Liver (tissue), 3 donors: ENCODE results near the gene CCR7.

Experiments
- CTCF ChIP-seq: fragments of 150-350 bp; IDR thresholded peaks from 2 replicates; pipeline ENCODE4 v1.5.1; 2017; ENCODE audit warnings: improper control_type of control experiment, low read depth, low read length; ENCODE audit not compliant: missing input control
- JUND ChIP-seq, 2 donors: IDR thresholded peaks; 2 replicates each; pipeline ENCODE4 v1.6.1; 2016; ENCODE audit warnings: antibody characterized with exemption in 2 of 2
- RAD21 ChIP-seq, 2 donors: IDR thresholded peaks; 2 replicates each; pipeline ENCODE4 v1.6.1; 2016; ENCODE audit warnings: antibody characterized with exemption in 2 of 2, mild to moderate bottlenecking in 2 of 2
- RXRA ChIP-seq, 2 donors: IDR thresholded peaks; 2 replicates each; pipeline ENCODE4 v1.6.1; 2017 to 2018; ENCODE audit warnings: antibody characterized with exemption in 2 of 2, mild to moderate bottlenecking in 1 of 2
- SP1 ChIP-seq: IDR thresholded peaks from 2 replicates; pipeline ENCODE4 v1.6.1; 2018; ENCODE audit warnings: antibody characterized with exemption, mild to moderate bottlenecking
- YY1 ChIP-seq: IDR thresholded peaks from 2 replicates; pipeline ENCODE4 v1.6.1; 2016; ENCODE audit warnings: antibody characterized with exemption, mild to moderate bottlenecking
- TF ChIP-seq, protein P1 (sequence below): IDR thresholded peaks from 2 replicates; pipeline ENCODE4 v1.6.1; 2016; ENCODE audit warnings: antibody characterized with exemption, mild to moderate bottlenecking
- TF ChIP-seq, protein P2 (sequence below): IDR thresholded peaks from 2 replicates; pipeline ENCODE4 v1.6.1; 2016; ENCODE audit warnings: antibody characterized with exemption
- donor health status: healthy.
- donor health status: healthy.

DNA sequence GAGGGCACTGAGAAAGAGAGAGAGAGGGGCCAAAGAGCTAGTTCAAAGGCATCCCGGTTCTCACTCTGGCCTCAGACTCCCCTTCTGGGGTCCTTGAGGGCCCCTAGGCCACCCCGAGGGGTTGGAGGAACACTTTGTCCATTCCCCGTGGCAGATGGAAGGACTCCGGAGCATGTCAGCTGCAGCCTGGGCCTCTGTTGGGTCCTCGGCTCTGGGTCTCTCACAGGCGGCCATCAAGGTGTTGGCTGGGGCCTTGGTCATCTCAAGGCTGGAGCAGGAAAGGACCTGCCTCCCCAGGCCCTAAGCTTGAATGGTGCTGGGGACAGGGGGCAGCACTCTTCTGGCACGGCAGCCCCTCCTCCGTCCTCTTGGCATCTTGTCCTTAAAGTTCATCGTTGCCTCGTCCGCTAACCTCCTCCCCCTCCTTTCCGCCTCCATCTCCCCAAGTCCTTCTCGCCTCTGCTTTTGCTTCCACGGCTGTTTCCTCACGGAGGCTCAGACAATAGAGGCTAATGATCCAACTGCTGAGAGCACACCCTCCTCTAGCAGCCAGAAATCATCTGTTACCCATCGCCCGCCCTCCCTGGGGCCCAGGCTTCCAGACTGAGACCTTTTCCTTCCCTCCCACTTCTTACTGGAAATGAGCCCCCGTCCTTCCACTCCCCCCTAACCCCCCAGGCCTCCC, 23.3 kb downstream of the CCR7 start:
- TF ChIP-seq JUND (IDR thresholded peaks at IDR 0.05) = no peak
- TF ChIP-seq CTCF = no peak
- TF ChIP-seq SP1 = no peak
- TF ChIP-seq YY1 = no peak
- TF ChIP-seq, protein P1, sequence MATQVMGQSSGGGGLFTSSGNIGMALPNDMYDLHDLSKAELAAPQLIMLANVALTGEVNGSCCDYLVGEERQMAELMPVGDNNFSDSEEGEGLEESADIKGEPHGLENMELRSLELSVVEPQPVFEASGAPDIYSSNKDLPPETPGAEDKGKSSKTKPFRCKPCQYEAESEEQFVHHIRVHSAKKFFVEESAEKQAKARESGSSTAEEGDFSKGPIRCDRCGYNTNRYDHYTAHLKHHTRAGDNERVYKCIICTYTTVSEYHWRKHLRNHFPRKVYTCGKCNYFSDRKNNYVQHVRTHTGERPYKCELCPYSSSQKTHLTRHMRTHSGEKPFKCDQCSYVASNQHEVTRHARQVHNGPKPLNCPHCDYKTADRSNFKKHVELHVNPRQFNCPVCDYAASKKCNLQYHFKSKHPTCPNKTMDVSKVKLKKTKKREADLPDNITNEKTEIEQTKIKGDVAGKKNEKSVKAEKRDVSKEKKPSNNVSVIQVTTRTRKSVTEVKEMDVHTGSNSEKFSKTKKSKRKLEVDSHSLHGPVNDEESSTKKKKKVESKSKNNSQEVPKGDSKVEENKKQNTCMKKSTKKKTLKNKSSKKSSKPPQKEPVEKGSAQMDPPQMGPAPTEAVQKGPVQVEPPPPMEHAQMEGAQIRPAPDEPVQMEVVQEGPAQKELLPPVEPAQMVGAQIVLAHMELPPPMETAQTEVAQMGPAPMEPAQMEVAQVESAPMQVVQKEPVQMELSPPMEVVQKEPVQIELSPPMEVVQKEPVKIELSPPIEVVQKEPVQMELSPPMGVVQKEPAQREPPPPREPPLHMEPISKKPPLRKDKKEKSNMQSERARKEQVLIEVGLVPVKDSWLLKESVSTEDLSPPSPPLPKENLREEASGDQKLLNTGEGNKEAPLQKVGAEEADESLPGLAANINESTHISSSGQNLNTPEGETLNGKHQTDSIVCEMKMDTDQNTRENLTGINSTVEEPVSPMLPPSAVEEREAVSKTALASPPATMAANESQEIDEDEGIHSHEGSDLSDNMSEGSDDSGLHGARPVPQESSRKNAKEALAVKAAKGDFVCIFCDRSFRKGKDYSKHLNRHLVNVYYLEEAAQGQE = no peak
- TF ChIP-seq, protein P2, sequence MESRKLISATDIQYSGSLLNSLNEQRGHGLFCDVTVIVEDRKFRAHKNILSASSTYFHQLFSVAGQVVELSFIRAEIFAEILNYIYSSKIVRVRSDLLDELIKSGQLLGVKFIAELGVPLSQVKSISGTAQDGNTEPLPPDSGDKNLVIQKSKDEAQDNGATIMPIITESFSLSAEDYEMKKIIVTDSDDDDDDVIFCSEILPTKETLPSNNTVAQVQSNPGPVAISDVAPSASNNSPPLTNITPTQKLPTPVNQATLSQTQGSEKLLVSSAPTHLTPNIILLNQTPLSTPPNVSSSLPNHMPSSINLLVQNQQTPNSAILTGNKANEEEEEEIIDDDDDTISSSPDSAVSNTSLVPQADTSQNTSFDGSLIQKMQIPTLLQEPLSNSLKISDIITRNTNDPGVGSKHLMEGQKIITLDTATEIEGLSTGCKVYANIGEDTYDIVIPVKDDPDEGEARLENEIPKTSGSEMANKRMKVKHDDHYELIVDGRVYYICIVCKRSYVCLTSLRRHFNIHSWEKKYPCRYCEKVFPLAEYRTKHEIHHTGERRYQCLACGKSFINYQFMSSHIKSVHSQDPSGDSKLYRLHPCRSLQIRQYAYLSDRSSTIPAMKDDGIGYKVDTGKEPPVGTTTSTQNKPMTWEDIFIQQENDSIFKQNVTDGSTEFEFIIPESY = no peak
- TF ChIP-seq RXRA (IDR thresholded peaks at IDR 0.05) = no peak
- TF ChIP-seq RAD21 (IDR thresholded peaks at IDR 0.05) = no peak
